C4-2B (cell line): ENCODE data around the gene PYM1.

Experiments
- H3K27ac ChIP-seq: fragments of 450-650 bp; 2 replicates; pipeline ENCODE4 v1.5.1; 2017
- ZFX ChIP-seq: fragments of 450-650 bp; IDR thresholded peaks from 2 replicates; pipeline ENCODE4 v1.6.1; 2017
- TF ChIP-seq, protein P1 (sequence below): fragments of 450-650 bp; conservative IDR thresholded peaks from 2 replicates; pipeline ENCODE4 v1.5.1; 2017; ENCODE audit warnings: mild to moderate bottlenecking

Gene PYM1

GRCh38 chr12:55955800-55956508 lies 28.3 kb upstream of the PYM1 start:
- H3K27ac ChIP-seq, result peak overlapping the region; percentile 20
- no peak for TF ChIP-seq ZFX
- TF ChIP-seq, protein P1, sequence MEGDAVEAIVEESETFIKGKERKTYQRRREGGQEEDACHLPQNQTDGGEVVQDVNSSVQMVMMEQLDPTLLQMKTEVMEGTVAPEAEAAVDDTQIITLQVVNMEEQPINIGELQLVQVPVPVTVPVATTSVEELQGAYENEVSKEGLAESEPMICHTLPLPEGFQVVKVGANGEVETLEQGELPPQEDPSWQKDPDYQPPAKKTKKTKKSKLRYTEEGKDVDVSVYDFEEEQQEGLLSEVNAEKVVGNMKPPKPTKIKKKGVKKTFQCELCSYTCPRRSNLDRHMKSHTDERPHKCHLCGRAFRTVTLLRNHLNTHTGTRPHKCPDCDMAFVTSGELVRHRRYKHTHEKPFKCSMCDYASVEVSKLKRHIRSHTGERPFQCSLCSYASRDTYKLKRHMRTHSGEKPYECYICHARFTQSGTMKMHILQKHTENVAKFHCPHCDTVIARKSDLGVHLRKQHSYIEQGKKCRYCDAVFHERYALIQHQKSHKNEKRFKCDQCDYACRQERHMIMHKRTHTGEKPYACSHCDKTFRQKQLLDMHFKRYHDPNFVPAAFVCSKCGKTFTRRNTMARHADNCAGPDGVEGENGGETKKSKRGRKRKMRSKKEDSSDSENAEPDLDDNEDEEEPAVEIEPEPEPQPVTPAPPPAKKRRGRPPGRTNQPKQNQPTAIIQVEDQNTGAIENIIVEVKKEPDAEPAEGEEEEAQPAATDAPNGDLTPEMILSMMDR, result no peak; the same call in 1 of the 2 replicates

GRCh38 chr12:55955344-55955743 lies 27.6 kb upstream of the PYM1 start:
- H3K27ac ChIP-seq, result peak overlapping the region; percentile 20

GRCh38 chr12:55946553-55946952 lies 18.9 kb upstream of the PYM1 start:
- TF ChIP-seq ZFX, result no peak
- TF ChIP-seq, protein P1, result no peak
- no peak overlapping the region for H3K27ac ChIP-seq

More at GRCh38 chr12:55955344-55955743, 27.6 kb upstream of the PYM1 start:
- TF ChIP-seq, protein P1, result no peak
- TF ChIP-seq ZFX, result no peak

DNA sequence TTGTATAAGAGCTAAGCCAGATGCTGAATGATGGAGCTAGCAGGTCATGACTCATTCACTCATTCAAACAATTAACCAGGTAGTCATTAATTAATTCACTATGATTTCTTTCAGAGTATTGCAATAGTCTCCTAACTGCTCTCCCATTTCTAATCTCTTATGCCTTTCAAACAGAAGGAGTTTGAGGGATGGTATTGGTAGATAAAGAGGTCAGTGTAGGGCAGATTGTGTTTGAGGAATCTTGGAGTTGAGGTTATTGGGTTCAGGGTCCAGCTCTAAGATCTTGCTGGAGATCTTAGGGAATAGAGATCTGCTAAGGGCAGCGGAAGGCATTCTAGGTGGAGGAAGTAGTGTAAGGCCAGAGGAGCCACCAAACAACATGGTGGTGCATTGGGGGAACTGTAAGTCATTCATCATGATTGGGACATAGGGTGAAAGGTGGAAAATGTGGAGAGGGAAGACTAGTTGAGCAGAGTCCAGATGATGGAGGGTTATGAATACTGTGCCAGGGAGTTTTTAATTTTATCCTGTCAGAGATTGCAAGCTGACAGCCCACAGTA lies 15.0 kb upstream of the PYM1 start:
- no peak overlapping the region for H3K27ac ChIP-seq
- TF ChIP-seq ZFX, result no peak
- TF ChIP-seq, protein P1, result no peak

DNA sequence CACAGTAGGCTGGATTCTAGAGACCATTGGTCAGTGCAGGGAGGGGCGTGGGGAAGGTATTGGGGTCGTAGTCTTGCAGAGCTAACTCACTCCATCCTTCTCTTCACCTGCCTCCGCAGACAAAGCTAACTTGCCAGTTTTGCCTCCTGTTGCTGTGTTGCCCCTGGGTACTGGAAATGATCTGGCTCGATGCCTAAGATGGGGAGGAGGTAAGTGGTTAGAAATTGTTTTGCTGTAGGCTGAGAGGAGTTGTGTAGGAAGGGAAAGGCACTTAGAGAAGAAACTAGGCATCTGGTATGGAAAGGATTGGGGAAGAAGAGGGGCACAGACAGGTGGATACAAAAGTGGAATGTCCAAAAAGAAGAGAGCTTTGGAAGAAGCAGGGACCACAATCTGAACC lies 14.4 kb upstream of the PYM1 start:
- TF ChIP-seq, protein P1, result no peak
- no peak for TF ChIP-seq ZFX

GRCh38 chr12:55940065-55940732 lies 12.5 kb upstream of the PYM1 start:
- H3K27ac ChIP-seq, result peak overlapping the region; percentile 26
- TF ChIP-seq, protein P1, result peak; percentile 97
- TF ChIP-seq ZFX, result no peak

More for the DNA sequence above, 14.4 kb upstream of the PYM1 start:
- no peak overlapping the region for H3K27ac ChIP-seq

GRCh38 chr12:55938826-55939501 lies 11.3 kb upstream of the PYM1 start:
- no peak for TF ChIP-seq ZFX
- TF ChIP-seq, protein P1, result no peak
- H3K27ac ChIP-seq, result no peak overlapping the region
